ENCODE measurements around the gene EPHA10.

- TF ChIP-seq CTCF (IDR thresholded peaks at IDR 0.05) = no peak
- peak; percentile 43 for TF ChIP-seq POLR2A (IDR thresholded peaks at IDR 0.05; ENCODE audit: low read length)
- 0 out of 5 replicates have a peak, but pooled peaks of 1 of the 2 experiments have one; percentile 41 for TF ChIP-seq JUN (IDR thresholded peaks at IDR 0.05)
- TF ChIP-seq ESRRA (IDR thresholded peaks at IDR 0.05; ENCODE audit: borderline replicate concordance, low read length) = no peak
- no peak for TF ChIP-seq SREBF2 (IDR thresholded peaks at IDR 0.05)
- TF ChIP-seq ZSCAN20 (CRISPR knock-in tag; IDR thresholded peaks at IDR 0.05) = no peak
- no peak for TF ChIP-seq HDAC2 (IDR thresholded peaks at IDR 0.05)
- no peak for TF ChIP-seq SMC3 (IDR thresholded peaks at IDR 0.05)
- no peak for TF ChIP-seq TP53 (CRISPR knock-in tag; IDR thresholded peaks at IDR 0.05)
- TF ChIP-seq CHD2 (IDR thresholded peaks at IDR 0.05; ENCODE audit: low read length, partially characterized antibody) = no peak
- TF ChIP-seq USF2 (IDR thresholded peaks at IDR 0.05) = no peak
- TF ChIP-seq JUNB (IDR thresholded peaks at IDR 0.05) = no peak
- no peak for TF ChIP-seq MAX (IDR thresholded peaks at IDR 0.05)
- TF ChIP-seq RNF2 (IDR thresholded peaks at IDR 0.05; ENCODE audit: borderline replicate concordance, low read depth) = no peak
Observed at GRCh38 chr1:37752583-37753471, 12.1 kb downstream of the EPHA10 start.
